Cortex of kidney (tissue), 1 donor: ENCODE measurements around the gene MRPL40.
A peak's percentile ranks its signal among the peaks of the same experiment; 100 is the strongest.

Experiments
- DNase-seq: peaks from one replicate; lab custom pipeline; 2025; lab: John Stamatoyannopoulos, UW

Gene MRPL40

GRCh38 chr22:19463491-19464469, 31.4 kb downstream of the MRPL40 start:
- no peak for DNase-seq

- DNase-seq, result no peak
Observed at GRCh38 chr22:19464546-19464945, 32.2 kb downstream of the MRPL40 start.

DNA sequence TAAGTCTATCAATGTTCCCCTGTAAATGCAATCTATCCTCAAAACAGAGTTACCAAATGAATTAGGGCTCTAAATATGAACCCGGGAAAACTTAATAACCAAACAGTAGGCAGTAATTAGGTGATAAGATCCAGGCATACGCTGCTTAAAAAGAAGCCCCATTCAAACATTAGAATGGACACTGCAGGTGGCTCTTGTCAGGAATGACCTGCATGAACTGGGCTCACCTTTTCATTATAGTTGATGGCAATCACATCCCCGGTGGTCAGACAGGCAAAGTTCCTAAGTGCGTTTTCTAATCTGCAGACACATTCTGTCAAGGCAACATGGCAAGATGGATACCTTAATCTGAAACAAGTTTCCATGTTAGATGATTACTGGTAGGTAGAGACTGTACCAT, 32.6 kb downstream of the MRPL40 start:
- no peak for DNase-seq

GRCh38 chr22:19466126-19466716, 33.9 kb downstream of the MRPL40 start:
- no peak for DNase-seq

GRCh38 chr22:19466848-19467752, 34.8 kb downstream of the MRPL40 start:
- no peak for DNase-seq

DNA sequence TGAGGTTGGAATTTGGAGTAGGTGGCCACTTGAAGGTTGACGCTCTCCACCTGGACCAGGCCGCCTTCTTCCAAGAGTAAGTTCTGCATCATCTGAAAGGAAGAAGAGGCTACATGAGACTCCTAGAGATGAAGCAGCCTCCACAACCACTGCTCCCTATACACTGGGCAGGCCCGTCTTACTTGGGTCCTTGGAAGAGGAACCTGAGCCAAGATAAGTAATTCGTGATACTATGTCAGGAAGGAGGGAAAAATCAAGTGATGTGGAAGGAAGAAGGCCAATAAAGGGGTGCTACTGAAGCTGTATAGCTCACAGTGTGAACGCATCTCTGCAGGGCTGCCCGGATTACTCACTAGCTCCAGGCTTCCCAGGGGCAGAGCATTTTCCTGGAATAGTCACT, 35.6 kb downstream of the MRPL40 start:
- DNase-seq, result no peak

GRCh38 chr22:19469421-19469820, 37.1 kb downstream of the MRPL40 start:
- no peak for DNase-seq

DNA sequence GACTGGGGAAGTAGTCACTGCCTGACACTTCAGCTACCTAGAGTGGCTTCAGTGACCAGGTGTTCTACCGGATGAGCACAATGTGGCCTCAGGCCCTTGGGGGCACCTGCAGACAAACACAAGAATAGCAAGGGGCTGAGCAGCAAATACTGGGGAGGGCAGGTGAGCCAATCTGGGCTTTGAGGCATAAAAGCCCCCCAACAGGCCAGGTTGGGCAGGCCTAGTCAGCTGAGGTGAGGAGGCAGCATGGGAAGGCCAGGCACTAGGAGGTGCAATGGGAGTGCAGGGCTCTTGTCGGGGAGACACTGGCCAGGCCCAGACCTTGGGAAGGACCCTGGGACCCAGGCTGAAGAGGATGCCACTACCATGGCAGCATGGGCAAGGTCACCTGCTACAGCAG, 37.7 kb downstream of the MRPL40 start:
- no peak for DNase-seq

GRCh38 chr22:19471572-19471971, 39.2 kb downstream of the MRPL40 start:
- DNase-seq, result no peak

GRCh38 chr22:19472233-19472632, 39.9 kb downstream of the MRPL40 start:
- no peak for DNase-seq

GRCh38 chr22:19473578-19473977, 41.2 kb downstream of the MRPL40 start:
- DNase-seq, result no peak

DNA sequence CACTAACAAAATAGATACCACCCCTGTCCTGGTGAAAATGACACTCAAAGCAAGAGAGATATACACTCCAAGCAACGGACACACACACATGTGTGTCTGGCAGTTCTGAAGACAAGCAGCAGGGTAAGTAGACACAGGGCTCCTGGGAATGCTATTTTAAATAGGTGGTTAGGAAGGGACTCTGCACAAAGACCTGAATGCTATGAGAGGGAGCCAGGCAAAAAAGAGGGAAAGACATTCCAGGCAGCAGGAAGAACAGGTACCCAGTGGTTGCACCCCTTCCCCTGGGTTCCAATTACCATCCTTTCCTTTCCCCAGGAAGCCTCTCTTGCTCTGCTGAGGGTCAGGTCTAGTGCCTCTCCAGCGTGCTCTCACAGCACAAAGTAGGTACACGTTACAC, 43.7 kb downstream of the MRPL40 start:
- DNase-seq, result no peak

- DNase-seq, result no peak
Observed at GRCh38 chr22:19477321-19478044, 45.1 kb downstream of the MRPL40 start.

GRCh38 chr22:19478045-19478900, 45.9 kb downstream of the MRPL40 start:
- no peak for DNase-seq

- DNase-seq, result no peak
Observed at GRCh38 chr22:19478901-19479354, 46.6 kb downstream of the MRPL40 start, which contains the start of gene UFD1. UFD1 (minus strand) TSS chr22:19479193; CDS start chr22:19479085, 108 bp downstream.

GRCh38 chr22:19479355-19480172, 47.2 kb downstream of the MRPL40 start, which contains the start of gene CDC45:
CDC45 (plus strand) TSS chr22:19479920; CDS start chr22:19479969, 49 bp downstream.
- DNase-seq, result peak; percentile 43

- DNase-seq, result no peak
Observed at GRCh38 chr22:19480173-19480568, 47.8 kb downstream of the MRPL40 start.

DNA sequence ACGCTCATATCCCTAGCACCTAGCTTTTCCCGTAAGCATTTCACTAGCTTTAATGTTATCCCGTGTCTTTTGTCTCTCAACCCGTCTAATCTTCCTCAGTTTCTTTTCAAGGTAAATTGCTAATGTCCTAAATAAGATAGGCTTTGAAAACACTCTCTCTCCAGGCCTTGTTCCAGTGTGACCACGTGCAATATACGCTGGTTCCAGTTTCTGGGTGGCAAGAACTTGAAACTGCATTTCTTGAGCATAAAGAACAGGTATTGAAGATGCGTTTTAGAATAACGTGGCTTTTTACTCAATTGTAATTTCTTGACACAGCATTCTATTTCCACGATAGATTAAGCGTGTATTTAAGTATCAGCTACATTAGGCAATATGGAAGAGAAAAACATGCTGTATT, 48.4 kb downstream of the MRPL40 start:
- no peak for DNase-seq

- no peak for DNase-seq
Observed at GRCh38 chr22:19482297-19482696, 50.0 kb downstream of the MRPL40 start.
